AG09309 (cell line): ENCODE measurements around the gene BBS1.

Experiments
- DNase-seq: peaks from one replicate; pipeline ENCODE4 v3.0.0-alpha.2; 2010; ENCODE audit warnings: low read depth
- H3K4me3 ChIP-seq: 2 replicates; pipeline ENCODE4 v1.5.1; 2011; ENCODE audit warnings: mild to moderate bottlenecking, low read depth, low read length, moderate library complexity; ENCODE audit not compliant: control insufficient read depth
- TF ChIP-seq, protein P1 (sequence below): IDR thresholded peaks from 2 replicates; pipeline ENCODE4 v1.5.1; 2011; ENCODE audit warnings: mild to moderate bottlenecking, low read depth, low read length, inconsistent platforms; ENCODE audit not compliant: insufficient read depth, control insufficient read depth; ENCODE audit errors: missing control alignments

Gene BBS1

DNA sequence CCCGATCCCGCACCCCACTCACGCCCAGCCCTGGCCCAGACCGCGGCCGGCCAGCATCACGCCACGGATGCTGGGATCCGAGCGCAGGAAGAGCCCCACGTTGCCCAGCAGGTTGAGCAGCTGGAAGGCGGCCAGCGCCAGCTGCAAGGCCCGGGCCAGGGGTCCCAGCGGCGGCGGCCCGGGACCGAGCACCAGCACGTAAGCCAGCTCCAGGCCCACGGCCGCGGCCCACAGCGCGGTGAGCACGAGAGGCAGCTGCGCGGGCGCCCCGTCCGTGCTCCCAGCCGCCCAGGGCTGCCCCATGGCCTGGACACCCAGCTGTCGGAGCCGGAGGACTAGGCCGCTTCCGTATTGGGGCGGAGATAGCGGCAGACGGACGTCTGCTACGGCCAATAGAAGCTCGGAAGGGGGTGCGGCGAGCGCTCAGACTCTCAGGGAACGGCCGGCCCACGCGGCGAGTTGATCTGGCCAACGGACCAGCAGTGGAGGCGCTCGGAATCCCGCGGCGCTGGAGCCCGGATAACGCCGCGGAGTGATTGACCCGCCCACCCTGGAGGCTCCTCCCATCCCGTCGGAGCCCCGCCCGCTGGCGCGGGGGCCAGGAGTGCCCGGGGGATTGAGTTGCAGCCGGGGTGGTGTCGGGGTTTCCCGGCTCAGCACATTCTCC is 35.4 kb downstream of the BBS1 start, which contains the start of gene ZDHHC24:
Gene ZDHHC24 (minus strand): TSS at position 348 of the 667 bp plus-strand sequence. CDS start 45 bp downstream, at position 303.
- H3K4me3 ChIP-seq = peak within 1 kb of the TSS; percentile 74
- TF ChIP-seq, protein P1, sequence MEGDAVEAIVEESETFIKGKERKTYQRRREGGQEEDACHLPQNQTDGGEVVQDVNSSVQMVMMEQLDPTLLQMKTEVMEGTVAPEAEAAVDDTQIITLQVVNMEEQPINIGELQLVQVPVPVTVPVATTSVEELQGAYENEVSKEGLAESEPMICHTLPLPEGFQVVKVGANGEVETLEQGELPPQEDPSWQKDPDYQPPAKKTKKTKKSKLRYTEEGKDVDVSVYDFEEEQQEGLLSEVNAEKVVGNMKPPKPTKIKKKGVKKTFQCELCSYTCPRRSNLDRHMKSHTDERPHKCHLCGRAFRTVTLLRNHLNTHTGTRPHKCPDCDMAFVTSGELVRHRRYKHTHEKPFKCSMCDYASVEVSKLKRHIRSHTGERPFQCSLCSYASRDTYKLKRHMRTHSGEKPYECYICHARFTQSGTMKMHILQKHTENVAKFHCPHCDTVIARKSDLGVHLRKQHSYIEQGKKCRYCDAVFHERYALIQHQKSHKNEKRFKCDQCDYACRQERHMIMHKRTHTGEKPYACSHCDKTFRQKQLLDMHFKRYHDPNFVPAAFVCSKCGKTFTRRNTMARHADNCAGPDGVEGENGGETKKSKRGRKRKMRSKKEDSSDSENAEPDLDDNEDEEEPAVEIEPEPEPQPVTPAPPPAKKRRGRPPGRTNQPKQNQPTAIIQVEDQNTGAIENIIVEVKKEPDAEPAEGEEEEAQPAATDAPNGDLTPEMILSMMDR = no peak
- peak; percentile 86 for DNase-seq

GRCh38 chr11:66546368-66546965 is 36.0 kb downstream of the BBS1 start, which contains the start of gene ACTN3:
Gene ACTN3 (plus strand): TSS chr11:66546903. CDS start chr11:66546938, 35 bp downstream.
- TF ChIP-seq, protein P1 = no peak
- H3K4me3 ChIP-seq = peak within 1 kb of the TSS; percentile 74
- no peak for DNase-seq

- no peak for DNase-seq
- no peak overlapping the region for H3K4me3 ChIP-seq
- TF ChIP-seq, protein P1 = no peak
Measured at GRCh38 chr11:66546966-66547661, 36.7 kb downstream of the BBS1 start.

GRCh38 chr11:66547662-66548009 is 37.2 kb downstream of the BBS1 start:
- TF ChIP-seq, protein P1 = no peak

GRCh38 chr11:66548041-66548440 is 37.6 kb downstream of the BBS1 start:
- DNase-seq = no peak
- no peak overlapping the region for H3K4me3 ChIP-seq
- TF ChIP-seq, protein P1 = no peak

More at GRCh38 chr11:66547662-66548009, 37.2 kb downstream of the BBS1 start:
- H3K4me3 ChIP-seq = no peak overlapping the region
- DNase-seq = no peak

DNA sequence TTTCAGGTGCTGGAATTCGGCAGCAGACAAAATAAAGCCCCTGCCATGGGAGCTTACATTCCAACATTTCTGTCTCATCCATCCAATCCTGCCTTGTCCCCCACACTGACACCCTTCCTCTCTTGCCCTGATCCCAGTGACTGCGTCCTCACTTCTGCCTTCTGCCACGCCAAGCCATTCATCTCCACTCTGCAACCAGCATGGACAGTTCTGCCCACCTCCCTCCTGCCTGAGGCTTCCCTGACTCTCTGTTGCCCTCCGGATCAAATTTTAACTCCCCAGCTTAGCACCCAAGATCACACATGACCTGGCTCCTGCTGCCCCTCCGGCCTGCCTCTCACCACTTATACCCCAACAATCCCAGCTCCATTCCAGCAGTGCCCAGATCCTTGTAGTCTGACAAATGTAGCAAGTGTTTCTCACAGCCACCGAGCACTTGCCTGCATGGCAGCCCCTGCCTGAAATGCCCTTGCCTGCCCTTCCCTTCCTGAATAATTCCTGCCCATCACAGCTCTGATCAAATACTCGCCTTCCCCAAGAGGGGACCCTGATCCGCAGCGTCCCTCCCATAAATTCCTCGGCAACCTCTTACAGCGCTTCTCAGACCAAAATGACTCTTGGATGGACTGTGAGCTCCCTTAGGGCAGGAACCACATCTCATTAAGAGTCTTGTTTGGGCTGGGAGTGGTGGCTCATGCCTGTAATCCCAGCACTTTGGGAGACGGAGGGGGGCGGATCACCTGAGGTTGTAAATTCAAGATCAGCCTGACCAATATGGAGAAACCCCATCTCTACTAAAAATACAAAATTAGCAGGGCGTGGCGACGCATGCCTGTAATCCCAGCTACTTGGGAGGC is 38.6 kb downstream of the BBS1 start:
- no peak for DNase-seq
- H3K4me3 ChIP-seq = no peak overlapping the region
- TF ChIP-seq, protein P1 = no peak
